Stimulated activated CD8-positive, alpha-beta memory T cell treated with anti-CD3 and anti-CD28 coated beads, Interleukin-15, amount 100 ng/mL, for 4 hours (primary cell): ENCODE measurements around the gene PFKFB4.
"Not testable (repeated sequence)": the region's sequence is repeated elsewhere in the genome, so short reads cannot be mapped to it uniquely, and the experiment has no call there.

Experiments
- DNase-seq, 2 donors: peaks; one replicate each; pipeline ENCODE4 v3.0.0-alpha.2; 2020; ENCODE audit warnings: low read depth in 2 of 2

The PFKFB4 gene

DNA sequence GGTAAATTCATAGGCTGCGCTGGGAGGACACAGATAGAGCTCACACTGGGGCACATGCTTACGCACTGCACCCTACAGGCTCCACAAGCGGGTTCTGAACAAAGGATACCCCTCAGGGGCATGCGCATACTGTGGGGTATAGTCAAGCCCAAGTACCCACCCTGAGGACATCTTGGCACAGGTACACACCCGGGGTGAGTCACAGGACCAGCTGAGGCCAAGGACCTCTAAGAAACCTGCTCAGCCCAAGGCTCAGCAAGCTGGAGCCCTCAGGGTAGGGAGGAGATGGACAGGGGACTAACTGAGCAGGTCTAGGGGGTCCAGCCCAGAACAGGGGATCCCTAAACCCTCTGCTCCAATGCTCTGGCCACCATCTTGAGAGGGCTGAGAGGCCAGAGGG lies 55.9 kb downstream of the PFKFB4 start:
- DNase-seq = no peak

DNA sequence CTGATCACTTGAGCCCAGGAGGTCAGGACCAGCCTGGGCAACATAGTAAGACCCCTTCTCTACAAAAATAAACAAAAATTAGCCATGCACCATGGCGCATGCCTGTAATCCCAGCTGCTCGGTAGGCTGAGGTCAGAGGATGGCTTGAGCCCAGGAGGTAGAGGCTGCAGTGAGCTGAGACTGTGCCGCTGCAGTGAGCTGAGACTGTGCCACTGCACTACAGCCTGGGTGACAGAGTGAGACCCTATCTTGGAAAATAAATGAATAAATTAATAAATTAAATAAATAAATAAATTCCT lies 63.5 kb downstream of the PFKFB4 start:
- no peak for DNase-seq

DNA sequence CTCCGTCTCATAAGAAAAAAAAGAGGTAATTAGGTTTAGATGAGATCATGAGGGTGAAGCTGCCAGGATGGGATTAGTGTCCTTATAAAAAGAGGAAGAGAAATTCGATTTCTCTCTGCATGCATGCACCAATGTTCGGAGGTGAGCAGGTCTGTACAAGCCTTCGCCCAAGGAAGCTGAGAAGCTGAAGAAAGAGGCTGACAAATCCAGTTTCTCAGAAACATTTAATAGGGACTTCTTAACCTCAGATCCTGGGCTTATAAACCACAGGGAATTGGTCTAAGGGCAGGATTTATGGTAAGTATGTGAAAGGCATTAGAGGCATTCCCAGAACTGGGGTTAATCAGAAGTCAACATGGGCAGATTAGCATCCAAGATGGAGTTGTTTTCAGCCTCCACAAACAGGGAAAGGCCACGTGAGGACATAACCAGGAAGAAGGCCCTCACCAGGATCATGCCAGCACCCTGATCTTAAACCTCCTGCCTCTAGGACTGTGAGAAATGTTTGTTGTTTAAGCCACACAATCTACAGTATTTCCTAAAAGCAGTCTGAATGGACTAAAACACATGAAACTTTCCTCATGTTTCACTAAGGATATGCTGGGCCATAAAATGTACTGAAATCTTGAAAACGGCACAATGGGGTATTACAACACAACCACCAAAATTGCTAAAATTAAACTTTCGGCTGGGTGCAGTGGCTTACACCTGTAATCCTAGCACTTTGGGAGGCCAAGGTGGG lies 64.0 kb downstream of the PFKFB4 start:
- DNase-seq = no peak

DNA sequence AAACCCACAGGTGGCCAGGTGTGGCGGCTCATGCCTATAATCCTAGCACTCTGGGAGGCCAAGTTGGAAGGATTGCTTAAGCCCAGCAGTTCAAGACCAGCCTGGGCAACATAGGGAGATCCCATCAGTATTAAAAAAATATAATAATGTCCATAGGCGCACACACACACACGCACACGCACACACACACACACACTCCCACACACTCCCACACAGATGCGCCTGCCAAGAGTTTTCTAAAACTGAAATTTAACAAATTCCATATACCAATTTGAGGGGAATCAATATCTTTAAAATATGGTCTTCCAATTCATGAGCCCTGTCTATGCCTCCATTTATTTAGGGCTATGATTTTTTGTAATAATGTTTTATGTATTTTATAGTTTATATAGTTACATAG lies 69.7 kb downstream of the PFKFB4 start:
- DNase-seq = no peak

DNA sequence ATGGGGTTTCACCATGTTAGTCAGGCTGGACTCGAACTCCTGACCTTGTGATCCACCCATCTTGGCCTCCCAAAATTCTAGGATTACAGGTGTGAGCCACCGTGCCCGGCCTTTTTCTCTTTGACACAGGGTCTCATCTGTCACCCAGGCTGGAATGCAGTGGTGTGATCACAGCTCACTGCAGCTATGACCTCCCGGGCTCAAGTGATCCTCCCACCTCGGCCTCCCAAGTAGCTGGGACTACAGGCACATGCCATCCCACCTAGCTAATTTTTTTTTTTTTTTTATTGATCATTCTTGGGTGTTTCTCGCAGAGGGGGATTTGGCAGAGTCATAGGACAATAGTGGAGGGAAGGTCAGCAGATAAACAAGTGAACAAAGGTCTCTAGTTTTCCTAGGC lies 73.8 kb downstream of the PFKFB4 start:
- not testable (repeated sequence) for DNase-seq

DNA sequence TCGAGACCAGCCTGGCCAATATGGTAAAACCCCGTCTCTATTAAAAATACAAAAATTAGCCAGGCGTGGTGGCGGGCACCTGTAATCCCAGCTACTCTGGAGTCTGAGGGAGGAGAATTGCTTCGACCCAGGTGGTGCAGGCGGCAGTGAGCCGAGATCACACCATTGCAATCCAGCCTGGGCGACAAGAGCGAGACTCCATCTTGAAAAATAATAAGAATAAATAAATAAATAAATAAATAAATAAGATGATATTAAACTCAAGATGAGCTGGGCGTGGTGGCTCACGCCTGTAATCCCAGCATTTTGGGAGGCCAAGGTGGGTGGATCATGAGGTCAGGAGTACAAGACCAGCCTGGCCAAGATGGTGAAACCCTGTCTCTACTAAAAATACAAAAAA lies 75.7 kb downstream of the PFKFB4 start:
- not testable (repeated sequence) for DNase-seq

DNA sequence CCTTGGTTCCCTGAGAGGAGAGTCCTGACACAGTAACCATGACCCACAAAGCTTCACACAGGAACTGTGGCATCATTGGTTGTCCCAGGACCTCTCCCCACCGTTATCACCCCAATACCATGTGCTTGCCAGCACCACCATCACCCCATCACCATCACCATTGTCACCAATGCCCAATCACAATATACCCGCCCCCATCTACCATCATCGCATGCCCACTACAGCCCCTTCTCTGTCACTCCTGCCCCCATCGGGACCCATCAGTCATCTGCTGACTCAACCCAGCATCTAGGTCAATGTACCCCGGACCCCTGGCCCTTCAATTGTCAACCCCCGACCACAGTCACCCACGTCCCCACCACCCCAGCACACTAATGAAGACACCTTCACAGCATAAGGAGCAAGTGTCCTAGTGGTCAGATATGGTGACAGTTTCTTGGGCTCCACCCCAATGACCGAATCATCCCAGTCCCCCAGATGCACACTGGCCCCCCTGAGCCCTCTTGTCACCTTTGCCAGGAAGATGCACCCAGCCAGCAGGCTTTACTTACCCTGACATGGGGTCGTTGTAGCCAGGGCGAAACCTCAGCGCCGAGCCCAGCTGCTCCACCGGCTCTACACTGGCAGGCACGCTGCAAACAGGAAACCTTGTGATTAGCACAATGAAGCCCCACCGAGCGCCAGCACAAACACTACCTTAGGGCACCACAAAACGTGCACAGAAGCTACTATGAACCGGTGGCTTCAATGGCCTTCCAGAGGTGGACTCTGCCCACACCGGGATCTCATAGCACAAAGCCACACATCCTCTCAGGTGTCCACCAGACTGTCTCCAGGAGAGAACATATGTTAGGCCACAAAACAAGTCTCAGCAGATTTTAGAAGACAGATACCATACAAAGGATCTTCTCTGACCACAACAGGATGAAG lies 77.7 kb downstream of the PFKFB4 start:
- peak; percentile 14 to 43 for DNase-seq

DNA sequence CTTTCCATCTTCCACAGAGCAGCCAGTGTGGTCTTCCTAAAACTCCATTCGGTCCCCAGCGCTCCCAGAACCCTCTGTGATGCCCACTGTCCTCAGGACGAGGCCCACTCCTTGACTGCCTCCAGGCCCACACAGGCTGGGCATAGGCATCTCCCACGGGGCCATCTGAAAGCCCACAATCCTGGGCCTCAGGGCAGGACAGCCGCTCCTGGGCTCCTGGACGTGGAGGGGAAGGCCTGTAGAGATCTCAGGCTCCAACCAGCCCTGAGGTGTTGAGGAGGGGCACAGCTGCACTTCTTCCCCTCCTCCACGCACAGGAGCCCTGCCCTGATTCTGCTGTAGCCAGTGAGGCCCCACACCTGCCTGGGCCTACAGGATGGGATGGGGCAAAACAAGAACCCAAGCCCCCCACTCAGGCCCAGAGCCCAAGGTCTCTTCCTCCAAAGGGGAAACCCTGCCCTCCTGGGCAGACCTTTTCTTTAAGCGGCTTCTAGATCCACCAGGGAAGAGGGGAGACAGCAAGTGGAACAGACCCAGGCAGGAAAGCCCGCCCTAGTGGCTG lies 78.6 kb downstream of the PFKFB4 start:
- DNase-seq = no peak

DNA sequence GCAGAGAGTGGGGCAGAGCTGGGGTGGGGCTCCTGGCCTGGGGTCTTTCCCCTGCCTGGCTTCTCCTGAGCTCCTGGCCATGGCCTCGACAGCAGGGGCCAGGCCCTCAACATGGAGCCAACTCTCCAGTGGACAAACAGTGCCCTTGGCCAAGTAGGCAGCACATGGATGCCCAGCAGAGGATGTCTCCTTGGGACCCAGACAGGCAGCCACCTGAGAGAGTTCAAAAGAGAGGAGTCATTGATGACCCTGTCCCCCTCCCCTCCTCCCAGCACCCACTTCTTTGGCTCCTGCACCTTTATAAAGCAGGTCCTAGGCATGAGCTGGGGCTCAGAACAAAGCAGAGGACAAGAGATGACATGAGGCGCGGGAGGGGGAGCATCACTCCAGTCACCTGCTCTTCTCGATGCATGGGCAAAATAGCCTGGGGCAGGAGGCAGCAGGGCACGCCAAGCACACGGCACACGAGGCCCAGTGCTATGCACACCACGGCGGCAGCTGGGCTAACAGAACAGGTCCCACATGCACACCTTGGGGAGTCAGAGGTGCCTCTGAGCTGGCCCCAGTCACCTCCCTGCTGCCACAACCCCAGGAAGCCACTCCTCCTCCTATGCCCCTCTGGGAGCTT lies 80.1 kb downstream of the PFKFB4 start:
- DNase-seq = no peak

DNA sequence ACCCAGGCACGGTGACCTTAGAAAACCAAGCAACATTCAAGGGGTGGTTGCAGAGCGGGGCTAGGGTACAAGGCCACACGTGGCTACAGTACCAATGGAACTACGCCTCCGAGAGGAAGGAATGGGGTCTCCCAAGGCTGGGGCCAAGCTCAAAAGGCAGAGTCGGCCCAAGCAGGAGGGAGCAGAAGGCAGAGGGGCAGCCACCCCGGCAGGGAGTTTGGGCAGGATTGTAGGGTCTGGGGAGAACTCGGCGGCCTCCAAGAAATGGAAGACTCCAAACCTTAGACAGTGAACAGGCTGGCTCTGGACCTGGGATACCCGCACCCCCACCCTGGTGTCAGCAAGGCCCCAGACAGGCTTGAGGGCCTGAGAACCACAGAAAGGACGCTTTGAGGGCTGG lies 81.4 kb downstream of the PFKFB4 start:
- DNase-seq = no peak

DNA sequence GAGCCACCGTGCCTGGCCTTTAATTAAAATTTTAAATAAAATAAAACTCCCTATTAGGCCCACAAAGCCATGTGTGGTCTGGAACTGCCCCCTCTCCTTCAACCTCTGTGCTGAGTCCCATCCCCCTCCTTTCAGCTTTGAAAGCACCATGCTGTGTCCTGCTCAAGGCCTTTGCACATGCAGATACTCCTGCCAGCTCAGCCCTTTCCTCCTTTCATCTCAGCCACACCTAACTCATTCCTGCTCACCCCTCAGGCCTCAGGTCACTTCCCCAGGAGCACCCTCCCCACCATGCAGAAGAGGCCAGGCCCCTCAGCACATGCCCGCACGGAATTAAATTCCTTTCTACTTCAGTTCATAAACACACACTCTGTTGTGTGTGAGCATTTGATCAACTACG lies 82.0 kb downstream of the PFKFB4 start:
- no peak for DNase-seq

DNA sequence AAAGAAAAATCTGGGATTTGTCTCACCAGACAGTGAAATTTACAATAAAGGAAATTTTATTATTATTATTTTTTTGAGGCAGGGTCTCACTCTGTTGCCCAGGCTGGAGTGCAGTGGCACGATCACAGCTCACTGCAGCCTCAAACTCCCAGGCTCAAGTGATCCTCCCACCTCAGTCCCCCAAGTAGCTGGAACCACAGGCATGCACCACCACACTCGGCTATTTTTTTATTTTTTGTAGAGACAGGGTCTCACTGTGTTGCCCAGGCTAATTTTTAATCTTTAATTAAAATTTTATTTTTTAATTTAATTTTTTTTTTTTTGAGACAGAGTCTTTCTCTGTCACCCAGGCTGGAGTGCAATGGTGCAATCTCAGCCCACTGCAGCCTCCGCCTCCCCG lies 82.6 kb downstream of the PFKFB4 start:
- not testable (repeated sequence) for DNase-seq

DNA sequence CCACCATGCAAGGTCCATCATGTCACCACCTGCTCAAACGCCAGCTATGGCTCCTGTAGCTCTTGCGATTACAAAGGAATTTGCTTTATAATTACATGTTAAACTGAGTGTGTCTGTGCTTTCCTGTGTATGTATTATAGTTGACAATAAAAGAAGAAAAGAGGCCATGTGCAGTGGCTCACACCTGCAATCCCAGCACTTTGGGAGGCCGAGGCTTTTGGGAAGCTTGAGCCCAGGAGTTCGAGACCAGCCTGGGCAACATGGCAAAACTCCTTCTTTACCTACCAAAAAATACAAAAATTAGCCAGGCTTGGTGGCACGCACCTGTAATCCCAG lies 83.0 kb downstream of the PFKFB4 start:
- DNase-seq = no peak

DNA sequence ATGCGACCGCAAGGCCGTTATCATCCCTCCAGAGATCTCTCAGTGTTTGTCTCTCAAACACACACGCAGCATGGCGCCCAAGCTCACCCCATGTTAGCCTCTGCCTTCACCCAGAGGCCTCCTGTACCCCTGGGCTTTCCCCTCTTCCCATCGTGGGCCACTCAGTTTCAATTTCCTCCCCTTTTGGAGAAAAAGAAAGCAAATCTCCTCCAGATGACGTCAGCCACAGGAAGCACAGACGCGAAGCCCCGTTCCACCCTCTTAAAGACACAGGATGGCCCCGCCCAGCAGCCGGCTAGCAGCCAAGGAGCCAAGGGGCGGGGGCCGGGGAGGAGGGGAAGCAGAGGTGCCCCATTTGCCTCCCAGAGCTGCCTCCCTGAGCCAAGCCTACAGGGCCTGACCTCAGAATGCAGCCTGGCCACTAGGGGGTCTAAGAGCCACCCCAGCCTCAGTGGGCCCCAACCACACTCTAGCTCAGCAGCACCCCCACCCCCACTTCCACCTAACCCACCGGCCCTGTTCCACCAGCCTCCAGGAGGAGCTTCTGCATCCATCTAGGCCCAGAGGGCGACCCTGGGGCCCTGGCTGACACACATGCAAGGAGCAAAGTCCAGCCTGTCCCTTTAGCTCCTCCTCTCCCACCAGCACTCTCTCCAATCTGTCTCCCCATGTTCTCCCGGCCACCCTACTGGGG lies 83.5 kb downstream of the PFKFB4 start:
- DNase-seq = peak; percentile 81 to 93

DNA sequence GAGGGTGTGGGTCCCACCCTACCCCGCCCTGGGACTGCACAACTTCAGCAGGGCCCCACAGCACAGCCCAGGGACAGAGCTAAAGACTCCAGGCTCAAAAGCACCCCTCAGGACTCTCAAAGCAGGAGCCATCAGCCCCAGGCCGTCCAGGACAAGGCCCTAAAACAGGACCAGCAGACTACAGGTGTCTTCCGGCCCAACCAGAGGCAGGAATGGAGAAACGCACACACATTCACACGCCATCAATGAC lies 84.0 kb downstream of the PFKFB4 start:
- DNase-seq = no peak

DNA sequence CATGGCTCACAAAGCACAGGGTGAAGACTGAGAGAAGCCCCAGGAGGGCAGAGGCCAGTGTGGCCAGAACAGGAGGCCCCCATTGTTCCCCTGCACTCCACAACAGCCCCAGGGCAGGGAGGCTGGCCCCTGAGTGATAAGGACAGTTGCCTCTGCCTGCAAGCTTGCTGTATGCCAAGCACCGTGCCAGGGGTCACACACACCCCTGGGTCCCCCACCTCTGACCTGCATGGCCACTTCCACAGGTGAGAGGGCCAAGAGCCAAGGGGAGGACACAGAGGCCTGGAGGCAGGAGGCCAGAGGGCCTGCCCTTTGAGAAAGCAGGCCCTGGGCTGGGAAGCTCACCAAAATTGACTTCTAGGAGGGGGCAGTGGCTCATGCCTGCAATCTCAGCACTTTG lies 86.3 kb downstream of the PFKFB4 start:
- DNase-seq = no peak

DNA sequence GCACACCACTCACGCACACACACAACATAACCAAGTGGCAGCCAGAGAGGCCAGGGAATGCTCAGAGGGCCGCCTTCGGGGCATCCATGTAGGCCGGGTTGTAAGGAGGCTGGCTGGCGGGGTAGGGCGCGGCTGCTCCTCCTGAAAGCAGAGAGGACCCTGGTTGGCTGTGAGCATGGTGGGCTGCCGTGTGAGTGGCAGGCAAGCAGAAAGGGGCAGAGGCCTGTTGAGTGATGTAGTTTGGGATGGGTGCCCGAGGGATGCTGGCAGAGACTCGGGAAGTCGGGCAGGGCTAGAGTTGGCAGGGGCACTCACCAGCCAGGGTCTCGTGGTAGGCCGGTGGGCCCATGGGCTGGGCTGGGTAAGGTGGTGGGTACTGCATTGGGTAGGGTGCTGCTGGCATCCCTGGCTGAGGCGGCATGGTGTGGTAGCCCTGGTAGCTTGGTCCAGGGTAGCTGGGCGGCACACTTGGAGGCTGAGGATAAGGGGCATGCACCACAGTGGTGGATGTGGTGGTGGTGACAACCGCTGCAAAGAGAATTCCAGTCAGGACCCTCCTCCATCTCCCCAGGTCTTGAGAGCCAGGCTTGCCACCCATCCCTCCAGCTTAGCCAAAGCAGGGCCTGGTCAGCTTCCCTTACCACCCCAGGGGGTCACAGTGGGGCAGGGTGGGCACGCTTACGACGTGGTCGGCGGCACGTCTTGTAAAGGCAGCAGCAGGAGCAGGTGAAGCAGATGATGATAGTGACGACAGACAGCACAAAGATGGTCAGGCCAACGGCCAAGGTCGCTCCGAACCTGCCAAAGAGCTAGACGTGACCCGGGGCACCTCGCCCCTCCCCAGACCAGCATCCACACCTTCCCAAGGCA lies 87.3 kb downstream of the PFKFB4 start:
- DNase-seq = no peak

DNA sequence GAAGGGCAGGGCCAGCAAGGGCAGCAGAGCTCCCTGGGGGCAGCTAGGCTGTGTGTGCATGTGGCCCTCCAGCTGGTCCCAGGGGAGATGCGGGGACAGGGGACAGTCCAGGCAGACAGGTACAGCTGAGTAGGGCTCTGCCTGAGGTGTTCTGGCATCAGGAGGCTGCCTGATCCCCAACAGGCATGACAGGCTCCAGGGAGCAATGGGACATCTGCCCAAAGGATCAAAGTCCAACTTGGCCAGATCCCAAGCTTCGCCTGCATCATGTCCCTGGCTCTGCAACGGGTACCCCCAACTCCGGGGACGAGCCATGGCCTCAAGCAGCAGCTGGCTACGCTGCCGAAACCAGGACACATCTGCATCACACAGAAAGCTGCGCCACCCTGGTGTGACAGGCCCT lies 88.3 kb downstream of the PFKFB4 start:
- no peak for DNase-seq
